Astrocyte of the hippocampus (primary cell): ENCODE measurements around the gene CAPN3.

ENCODE experiments used
- DNase-seq: peaks from one replicate; pipeline ENCODE4 v3.0.0; 2011; ENCODE audit warnings: low read depth, low spot score

Gene CAPN3

DNA sequence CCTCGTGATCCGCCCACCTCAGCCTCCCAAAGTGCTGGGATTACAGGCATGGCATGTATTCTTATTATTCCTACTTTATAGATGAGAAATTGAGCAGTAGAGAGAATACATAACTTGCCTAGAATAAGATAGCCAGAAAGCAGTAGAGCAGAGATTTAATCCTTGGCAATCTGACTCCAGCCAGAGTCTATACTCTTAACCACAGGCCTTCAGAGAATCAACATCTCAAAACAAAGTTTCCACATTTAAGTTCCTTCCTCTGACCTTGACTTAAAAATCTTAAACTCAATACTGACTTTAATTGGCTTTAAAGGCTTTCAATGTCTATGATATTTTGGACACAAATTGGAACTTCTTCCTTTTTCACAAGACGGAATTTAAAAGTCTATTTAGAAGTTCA is 94.5 kb downstream of the CAPN3 start:
- peak; percentile 6 for DNase-seq

DNA sequence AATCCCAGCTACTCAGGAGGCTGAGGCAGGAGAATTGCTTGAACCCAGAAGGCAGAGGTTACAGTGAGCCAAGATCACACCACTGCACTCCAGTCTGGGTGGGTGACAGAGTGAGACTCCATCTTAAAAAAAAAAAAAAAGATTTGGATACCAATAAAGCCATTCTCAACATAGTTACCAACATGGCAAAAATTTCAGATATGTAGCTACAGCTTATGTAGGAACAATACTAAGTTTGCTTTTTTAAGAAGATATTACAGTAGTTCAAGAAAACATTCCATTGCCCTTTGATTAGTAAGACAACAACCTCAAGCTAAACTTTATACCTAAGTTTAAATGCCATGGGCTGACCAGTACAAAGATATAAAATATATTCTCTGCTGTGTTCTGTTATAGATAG is 97.2 kb downstream of the CAPN3 start:
- DNase-seq = peak; percentile 6

DNA sequence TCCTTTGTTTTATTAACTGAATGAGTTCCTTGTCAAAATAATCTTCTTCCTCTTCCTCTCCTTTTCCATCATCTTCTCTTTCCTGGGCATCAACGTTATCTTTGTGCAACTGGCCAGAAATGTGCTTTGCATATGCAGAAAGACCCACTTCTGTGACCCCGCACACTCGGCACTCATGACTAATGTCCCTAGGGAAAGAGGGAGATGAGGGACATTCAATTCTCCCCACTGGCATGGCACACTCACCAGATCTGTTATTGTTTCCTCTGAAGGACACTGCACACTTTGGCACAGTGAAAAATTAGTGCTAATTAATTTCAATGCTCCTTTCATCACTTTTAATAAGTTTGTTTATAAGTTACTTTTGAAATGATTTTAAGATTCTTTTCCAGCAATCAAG is 97.7 kb downstream of the CAPN3 start:
- peak; percentile 29 for DNase-seq

DNA sequence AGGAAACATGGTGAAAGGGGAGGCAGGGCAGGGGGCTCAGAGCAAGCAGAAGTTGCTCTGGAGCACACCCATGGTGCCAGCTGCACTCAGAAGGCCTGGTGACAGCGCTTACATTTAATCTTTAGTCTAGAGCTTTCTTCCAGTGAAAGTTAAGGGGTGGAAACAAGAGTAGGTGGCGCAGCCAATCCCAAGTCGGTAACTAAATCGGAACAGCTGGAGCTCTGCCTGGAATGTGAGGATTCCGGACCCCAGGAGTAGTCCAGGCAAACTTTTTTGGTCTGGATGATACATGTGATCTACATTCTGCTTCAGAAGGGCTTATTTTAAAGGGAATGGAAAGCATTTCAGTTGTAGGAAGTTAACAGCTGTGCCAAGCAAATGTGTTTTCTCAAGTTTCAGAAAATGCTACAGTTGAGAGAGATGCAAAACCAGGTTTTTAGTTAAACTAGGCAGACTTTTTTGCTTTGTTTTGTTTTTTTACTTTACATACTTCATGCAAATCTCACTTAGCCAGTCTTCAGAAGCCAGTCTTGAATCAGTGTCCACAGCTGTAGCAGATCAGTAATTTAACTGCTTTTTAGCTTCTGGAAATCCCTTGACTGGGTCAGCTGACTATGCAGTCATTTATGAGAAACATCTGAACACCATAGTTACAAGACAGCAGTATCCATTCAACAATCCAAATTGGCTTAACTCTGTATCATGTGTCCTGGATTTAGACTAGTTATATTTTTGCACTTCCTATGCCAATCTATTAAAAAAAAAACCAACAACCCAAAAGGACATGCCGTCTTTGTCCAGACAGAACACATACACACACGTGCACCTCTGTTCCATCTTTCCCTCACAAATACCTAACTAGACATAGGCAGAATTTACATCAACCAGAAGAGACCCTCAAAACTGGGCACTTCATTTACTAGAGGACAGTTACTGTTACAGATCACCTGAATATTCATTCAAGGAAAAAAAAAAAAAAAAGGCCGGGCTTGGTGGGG is 98.4 kb downstream of the CAPN3 start:
- DNase-seq = peak; percentile 96

DNA sequence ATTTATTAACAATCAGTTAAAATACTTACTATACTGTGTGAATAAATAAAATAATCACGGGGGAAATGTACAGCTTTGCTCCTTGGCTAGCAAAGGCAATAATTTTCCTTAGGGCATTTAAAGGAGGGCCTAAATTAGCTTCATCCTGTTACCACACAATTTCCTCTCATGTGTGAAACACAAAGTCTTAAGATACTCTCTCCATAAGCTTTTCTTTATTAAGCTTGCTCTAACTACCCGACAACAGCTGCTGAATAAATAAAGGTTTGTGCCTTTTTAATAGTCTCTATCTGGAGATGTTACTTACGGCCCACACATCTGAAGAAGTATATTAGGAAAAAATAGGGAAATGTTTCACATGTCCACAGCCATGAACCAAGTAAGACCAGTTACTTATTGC is 102.0 kb downstream of the CAPN3 start:
- no peak for DNase-seq
